H9 (cell line): ENCODE results near the gene BAMBI. TPM values are rescaled to one million over a fixed set of nuclear protein-coding genes. Genes with fewer than 3 reads are reported as not detected.

Experiments used
- DNase-seq: peaks from one replicate; pipeline ENCODE4 v3.0.0-alpha.2; 2017
- H2AFZ ChIP-seq: one replicate; pipeline ENCODE4 v1.6.1; 2013; ENCODE audit warnings: mild to moderate bottlenecking, low read length, control low read depth, moderate library complexity
- H2AK5ac ChIP-seq: 2 replicates; pipeline ENCODE4 v1.6.1; 2013; ENCODE audit warnings: low read length, control low read depth, mixed read lengths; ENCODE audit not compliant: insufficient read length
- H2BK120ac ChIP-seq: one replicate; pipeline ENCODE4 v1.6.1; 2013; ENCODE audit warnings: low read depth, mild to moderate bottlenecking, low read length, control low read depth, inconsistent platforms; ENCODE audit not compliant: poor library complexity, severe bottlenecking
- H2BK12ac ChIP-seq: 2 replicates; pipeline ENCODE4 v1.6.1; 2013; ENCODE audit warnings: low read length, control low read depth, mixed read lengths, low read depth; ENCODE audit not compliant: insufficient read length
- H2BK15ac ChIP-seq: 2 replicates; pipeline ENCODE4 v1.6.1; 2013; ENCODE audit warnings: low read depth, low read length, control low read depth
- H2BK20ac ChIP-seq: one replicate; pipeline ENCODE4 v1.6.1; 2013; ENCODE audit warnings: low read depth, mild to moderate bottlenecking, low read length, control low read depth, inconsistent platforms; ENCODE audit not compliant: poor library complexity, severe bottlenecking
- H2BK5ac ChIP-seq: 2 replicates; pipeline ENCODE4 v1.6.1; 2013; ENCODE audit warnings: low read length, control low read depth, mixed read lengths; ENCODE audit not compliant: insufficient read length
- H3K14ac ChIP-seq: 2 replicates; pipeline ENCODE4 v1.6.1; 2013; ENCODE audit warnings: low read length, control low read depth; ENCODE audit not compliant: insufficient read depth
- H3K18ac ChIP-seq: 2 replicates; pipeline ENCODE4 v1.6.1; 2013; ENCODE audit warnings: low read depth, mild to moderate bottlenecking, mixed read lengths, low read length, control low read depth; ENCODE audit not compliant: insufficient read length
- H3K23ac ChIP-seq: 2 replicates; pipeline ENCODE4 v1.6.1; 2013; ENCODE audit warnings: low read length, control low read depth, mixed read lengths, low read depth; ENCODE audit not compliant: insufficient read length
- H3K23me2 ChIP-seq: 2 replicates; pipeline ENCODE4 v1.6.1; 2013; ENCODE audit warnings: low read depth, mild to moderate bottlenecking, mixed read lengths, low read length, control low read depth; ENCODE audit not compliant: insufficient read length, poor library complexity, severe bottlenecking
- H3K27ac ChIP-seq: 2 replicates; pipeline ENCODE4 v1.5.1; 2013; ENCODE audit warnings: low read length, control low read depth, mixed read lengths, low read depth; ENCODE audit not compliant: insufficient read length
- H3K27me3 ChIP-seq: 2 replicates; pipeline ENCODE4 v1.6.1; 2013; ENCODE audit warnings: low read length, control low read depth, inconsistent platforms; ENCODE audit not compliant: insufficient read depth
- H3K4ac ChIP-seq: 2 replicates; pipeline ENCODE4 v1.6.1; 2013; ENCODE audit warnings: low read depth, mild to moderate bottlenecking, control low read depth, inconsistent platforms, low read length, moderate library complexity
- H3K4me1 ChIP-seq: 2 replicates; pipeline ENCODE4 v1.6.1; 2013; ENCODE audit warnings: low read length, control low read depth, inconsistent platforms; ENCODE audit not compliant: insufficient read depth
- H3K4me2 ChIP-seq: 2 replicates; pipeline ENCODE4 v1.6.1; 2013; ENCODE audit warnings: low read length, control low read depth, mixed read lengths; ENCODE audit not compliant: insufficient read length, insufficient read depth
- H3K56ac ChIP-seq: 2 replicates; pipeline ENCODE4 v1.6.1; 2013; ENCODE audit warnings: low read depth, mild to moderate bottlenecking, mixed read lengths, low read length, control low read depth; ENCODE audit not compliant: insufficient read length
- H3K79me1 ChIP-seq: 2 replicates; pipeline ENCODE4 v1.6.1; 2013; ENCODE audit warnings: low read depth, mild to moderate bottlenecking, moderate library complexity, low read length, control low read depth, inconsistent platforms; ENCODE audit not compliant: insufficient read depth, poor library complexity, severe bottlenecking
- H3K79me2 ChIP-seq: 2 replicates; pipeline ENCODE4 v1.6.1; 2013; ENCODE audit warnings: low read length, control low read depth, inconsistent platforms; ENCODE audit not compliant: insufficient read depth
- H3K9ac ChIP-seq: 2 replicates; pipeline ENCODE4 v1.6.1; 2013; ENCODE audit warnings: low read length, control low read depth, mixed read lengths; ENCODE audit not compliant: insufficient read length; ENCODE audit errors: extremely low read depth
- H3K9me3 ChIP-seq: one replicate; pipeline ENCODE4 v1.6.1; 2013; ENCODE audit warnings: low read depth, low read length, inconsistent platforms; ENCODE audit not compliant: control insufficient read depth
- H3T11ph ChIP-seq: one replicate; pipeline ENCODE4 v1.6.1; 2013; ENCODE audit warnings: mild to moderate bottlenecking, low read length, control low read depth, inconsistent platforms
- H4K20me1 ChIP-seq: one replicate; pipeline ENCODE4 v1.6.1; 2013; ENCODE audit not compliant: control insufficient read depth, insufficient read length, insufficient read depth
- H4K5ac ChIP-seq: 2 replicates; pipeline ENCODE4 v1.6.1; 2013; ENCODE audit warnings: low read depth, mild to moderate bottlenecking, mixed read lengths, low read length, control low read depth; ENCODE audit not compliant: insufficient read length
- H4K8ac ChIP-seq: replicated peaks from 2 replicates; pipeline ENCODE4 v1.6.1; 2013; ENCODE audit warnings: low read length, control low read depth, mixed read lengths, low read depth; ENCODE audit not compliant: insufficient read length
- H4K91ac ChIP-seq: 2 replicates; pipeline ENCODE4 v1.6.1; 2013; ENCODE audit warnings: low read depth, mild to moderate bottlenecking, moderate library complexity, mixed read lengths, low read length, control low read depth; ENCODE audit not compliant: insufficient read length
- H3K27ac Mint-ChIP-seq, 3 experiments: 2 replicates in 2 of 3; 3 replicates in 1 of 3; pipeline ENCODE4 v1.8.0; 2020 to 2021; ENCODE audit warnings: mixed read lengths in 3 of 3, mild to moderate bottlenecking in 1 of 3, moderate library complexity in 1 of 3
- H3K27me3 Mint-ChIP-seq: 2 replicates; pipeline ENCODE4 v1.8.0; 2021; ENCODE audit warnings: low read depth, mild to moderate bottlenecking, moderate library complexity, mixed read lengths
- H3K36me3 Mint-ChIP-seq, 3 experiments: 2 replicates in 2 of 3; 3 replicates in 1 of 3; pipeline ENCODE4 v1.8.0; 2020 to 2021; ENCODE audit warnings: low read depth in 3 of 3, mixed read lengths in 3 of 3; ENCODE audit not compliant: insufficient read depth in 1 of 3
- H3K4me1 Mint-ChIP-seq, 2 experiments: 2 replicates each; pipeline ENCODE4 v1.8.0; 2020; ENCODE audit warnings: mixed read lengths in 2 of 2
- H3K4me3 Mint-ChIP-seq, 2 experiments: 2 replicates in 1 of 2; 3 replicates in 1 of 2; pipeline ENCODE4 v1.8.0; 2020 to 2021; ENCODE audit warnings: mild to moderate bottlenecking in 2 of 2, mixed read lengths in 2 of 2, moderate library complexity in 1 of 2
- H3K9me3 Mint-ChIP-seq, 2 experiments: 2 replicates in 1 of 2; 3 replicates in 1 of 2; pipeline ENCODE4 v1.8.0; 2020; ENCODE audit warnings: mild to moderate bottlenecking in 2 of 2, mixed read lengths in 2 of 2, moderate library complexity in 1 of 2
- WGBS: extraction: QIAGEN DNeasy Blood & Tissue Kit; methylation state at CpG from one replicate; pipeline ENCODE4 v1.1.7; 2013; ENCODE audit warnings: missing lambda C conversion rate, low lambda C conversion rate, mixed read lengths; ENCODE audit not compliant: insufficient read length; ENCODE audit errors: extremely low coverage; 5-methylcytosine and 5-hydroxymethylcytosine counted together
- total RNA-seq: library from RNA; stranded (reverse); gene quantifications from 2 replicates; pipeline ENCODE4 v1.2.1, GENCODE V29; 2021
- TF ChIP-seq, protein P1 (sequence below): fragments of 200-600 bp; sonication (generic); conservative IDR thresholded peaks from 3 replicates; pipeline ENCODE4 v1.8.0; 2021; ENCODE audit warnings: antibody characterized with exemption, mild to moderate bottlenecking

The BAMBI gene
- total RNA-seq, 1 experiment from 2014 or later = 16.8 TPM

DNA sequence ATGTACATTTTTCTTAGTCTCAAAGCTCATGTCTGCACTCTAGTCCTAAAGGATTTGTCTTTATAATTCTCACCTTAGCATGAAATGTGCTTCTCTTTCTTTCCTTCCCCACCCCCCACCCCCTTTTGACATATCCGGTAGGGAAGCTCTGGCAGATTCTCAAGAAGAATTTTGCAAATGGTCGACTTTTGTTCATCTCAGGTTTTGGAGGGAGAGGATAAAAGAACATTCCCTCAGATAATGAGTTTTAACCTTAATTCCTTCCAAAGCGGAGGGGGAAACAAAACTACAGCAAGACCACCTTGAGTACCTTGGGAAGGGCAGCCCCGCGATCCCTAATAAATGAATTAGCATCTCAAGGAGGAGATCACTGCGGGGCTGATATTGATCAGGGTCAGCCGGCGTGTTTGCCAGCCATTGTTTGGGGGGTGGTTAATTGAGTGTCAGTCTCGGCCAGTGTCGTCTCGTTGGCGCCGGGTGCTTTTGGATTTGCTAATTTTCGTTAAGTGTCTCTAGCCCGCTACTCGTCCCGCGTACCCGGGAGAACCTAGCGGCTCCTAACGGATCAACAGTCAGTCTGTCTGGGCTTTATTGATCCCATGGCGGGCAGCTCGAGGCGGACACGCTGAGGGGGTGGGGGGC, 874 bp upstream of the BAMBI start:
- Histone ChIP-seq H2AK5ac (no peak overlapping the region), H2BK5ac (no peak overlapping the region), H3K23me2 (peaks cover 21% of the 10 kb centered on the region), H3K27ac (no peak overlapping the region), H3K9ac (peak overlapping the region; percentile 42), H4K91ac (no peak overlapping the region), H3K4ac (no peak overlapping the region), H3K23ac (no peak overlapping the region), H3K79me1 (no peaks in the 10 kb centered on the region), H3K9me3 (no peaks in the 10 kb centered on the region), H3K4me1 (peaks cover 5% of the 10 kb centered on the region; the same call in 1 of the 2 replicates), H3K14ac (no peak overlapping the region; the same call in 1 of the 2 replicates), H2BK12ac (no peak overlapping the region), H3K79me2 (peaks cover 36% of the 10 kb centered on the region), H3K18ac (peak overlapping the region; percentile 72), H4K5ac (no peak overlapping the region), H2BK15ac (no peak overlapping the region), H2BK120ac (no peak overlapping the region), H2AFZ (no peak overlapping the region), H4K8ac (no peak overlapping the region), H4K20me1 (no peaks in the 10 kb centered on the region), H3T11ph (no peak overlapping the region), H2BK20ac (no peak overlapping the region), H3K4me2 (peak overlapping the region; percentile 75), H3K56ac (no peak overlapping the region), H3K27me3 (no peaks in the 10 kb centered on the region)
- Mint-ChIP-seq H3K36me3 (peaks cover 4 to 9% (median 9%) of the 10 kb centered on the region in 3 experiments), H3K9me3 (peaks cover 0 to 4% of the 10 kb centered on the region in 2 experiments; a peak in 2 of 5 replicates), H3K27ac (peak overlapping the region; percentile 59 to 97 (median 77); a peak in 6 of 7 replicates), H3K4me3 (peak overlapping the region; percentile 72 to 89), H3K27me3 (peaks cover 9% of the 10 kb centered on the region), H3K4me1 (peaks cover 40 to 44% of the 10 kb centered on the region in 2 experiments)
- peak; percentile 70 for DNase-seq
- no CpG with 5 or more reads among the region's 25 CpGs for WGBS
- TF ChIP-seq, protein P1, sequence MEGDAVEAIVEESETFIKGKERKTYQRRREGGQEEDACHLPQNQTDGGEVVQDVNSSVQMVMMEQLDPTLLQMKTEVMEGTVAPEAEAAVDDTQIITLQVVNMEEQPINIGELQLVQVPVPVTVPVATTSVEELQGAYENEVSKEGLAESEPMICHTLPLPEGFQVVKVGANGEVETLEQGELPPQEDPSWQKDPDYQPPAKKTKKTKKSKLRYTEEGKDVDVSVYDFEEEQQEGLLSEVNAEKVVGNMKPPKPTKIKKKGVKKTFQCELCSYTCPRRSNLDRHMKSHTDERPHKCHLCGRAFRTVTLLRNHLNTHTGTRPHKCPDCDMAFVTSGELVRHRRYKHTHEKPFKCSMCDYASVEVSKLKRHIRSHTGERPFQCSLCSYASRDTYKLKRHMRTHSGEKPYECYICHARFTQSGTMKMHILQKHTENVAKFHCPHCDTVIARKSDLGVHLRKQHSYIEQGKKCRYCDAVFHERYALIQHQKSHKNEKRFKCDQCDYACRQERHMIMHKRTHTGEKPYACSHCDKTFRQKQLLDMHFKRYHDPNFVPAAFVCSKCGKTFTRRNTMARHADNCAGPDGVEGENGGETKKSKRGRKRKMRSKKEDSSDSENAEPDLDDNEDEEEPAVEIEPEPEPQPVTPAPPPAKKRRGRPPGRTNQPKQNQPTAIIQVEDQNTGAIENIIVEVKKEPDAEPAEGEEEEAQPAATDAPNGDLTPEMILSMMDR = no peak
